ENCODE results near the gene RBM38.
"Not testable (repeated sequence)": the region's sequence is repeated elsewhere in the genome, so short reads cannot be mapped to it uniquely, and the experiment has no call there.

RBM38 gene

GRCh38 chr20:57428324-57429158 is 37.3 kb downstream of the RBM38 start:
- no peaks in the 10 kb centered on the region for H3K9me3 Mint-ChIP-seq
- no peak overlapping the region for H3K4me3 Mint-ChIP-seq
- peaks cover 18% of the 10 kb centered on the region for H3K27me3 Mint-ChIP-seq (ENCODE audit: low read depth)
- H3K36me3 Mint-ChIP-seq (ENCODE audit: low read depth): no peaks in the 10 kb centered on the region
- no peak for TF ChIP-seq CTCF (IDR thresholded peaks at IDR 0.05; ENCODE audit: unreplicated experiment in 3 of 3)
- peaks cover 20% of the 10 kb centered on the region for H3K4me1 Mint-ChIP-seq
- no peak overlapping the region for H3K27ac Mint-ChIP-seq

- peaks cover 26% of the 10 kb centered on the region for H3K4me1 Mint-ChIP-seq
- no peak overlapping the region for H3K27ac Mint-ChIP-seq
- H3K36me3 Mint-ChIP-seq (ENCODE audit: low read depth): no peaks in the 10 kb centered on the region
- H3K9me3 Mint-ChIP-seq: peaks cover 2% of the 10 kb centered on the region
- H3K4me3 Mint-ChIP-seq: no peak overlapping the region
- no peak for TF ChIP-seq CTCF (IDR thresholded peaks at IDR 0.05; ENCODE audit: unreplicated experiment in 3 of 3)
- peaks cover 19% of the 10 kb centered on the region for H3K27me3 Mint-ChIP-seq (ENCODE audit: low read depth)
Measured at GRCh38 chr20:57429159-57429496, 37.9 kb downstream of the RBM38 start.

GRCh38 chr20:57429580-57430200 is 38.5 kb downstream of the RBM38 start:
- H3K9me3 Mint-ChIP-seq: peaks cover 5% of the 10 kb centered on the region

GRCh38 chr20:57430201-57430596 is 39.0 kb downstream of the RBM38 start:
- H3K27me3 Mint-ChIP-seq (ENCODE audit: low read depth): peaks cover 26% of the 10 kb centered on the region
- H3K4me1 Mint-ChIP-seq: peaks cover 29% of the 10 kb centered on the region
- not testable (repeated sequence) for H3K4me3 Mint-ChIP-seq; H3K36me3 Mint-ChIP-seq (ENCODE audit: low read depth); H3K27ac Mint-ChIP-seq; H3K9me3 Mint-ChIP-seq

More at GRCh38 chr20:57429580-57430200, 38.5 kb downstream of the RBM38 start:
- no peak overlapping the region for H3K27ac Mint-ChIP-seq
- H3K4me3 Mint-ChIP-seq: no peak overlapping the region
- no peaks in the 10 kb centered on the region for H3K36me3 Mint-ChIP-seq (ENCODE audit: low read depth)
- no peak for TF ChIP-seq CTCF (IDR thresholded peaks at IDR 0.05; ENCODE audit: unreplicated experiment in 3 of 3)
- H3K27me3 Mint-ChIP-seq (ENCODE audit: low read depth): peaks cover 21% of the 10 kb centered on the region
- peaks cover 28% of the 10 kb centered on the region for H3K4me1 Mint-ChIP-seq

GRCh38 chr20:57431539-57431835 is 40.3 kb downstream of the RBM38 start:
- Mint-ChIP-seq H3K9me3 (peaks cover 8% of the 10 kb centered on the region), H3K27me3 (ENCODE audit: low read depth) (peaks cover 28% of the 10 kb centered on the region), H3K4me3 (no peak overlapping the region), H3K4me1 (peaks cover 27% of the 10 kb centered on the region), H3K27ac (no peak overlapping the region), H3K36me3 (ENCODE audit: low read depth) (no peaks in the 10 kb centered on the region)
- TF ChIP-seq CTCF (IDR thresholded peaks at IDR 0.05; ENCODE audit: unreplicated experiment in 3 of 3): no peak

- no peak for TF ChIP-seq CTCF (IDR thresholded peaks at IDR 0.05; ENCODE audit: unreplicated experiment in 3 of 3)
- H3K36me3 Mint-ChIP-seq (ENCODE audit: low read depth): no peaks in the 10 kb centered on the region
Measured at GRCh38 chr20:57432480-57432861, 41.3 kb downstream of the RBM38 start.

More at GRCh38 chr20:57432480-57432861, 41.3 kb downstream of the RBM38 start:
- Mint-ChIP-seq H3K9me3 (peaks cover 12% of the 10 kb centered on the region), H3K27ac (no peak overlapping the region), H3K4me1 (peaks cover 27% of the 10 kb centered on the region), H3K27me3 (ENCODE audit: low read depth) (peaks cover 24% of the 10 kb centered on the region), H3K4me3 (no peak overlapping the region)
